ENCODE data around the gene NDUFS5. TPM values are rescaled to one million over a fixed set of nuclear protein-coding genes. Genes with fewer than 3 reads are reported as not detected.

NDUFS5 gene
- total RNA-seq, 1 donor from 2014 or later: 360 TPM

DNA sequence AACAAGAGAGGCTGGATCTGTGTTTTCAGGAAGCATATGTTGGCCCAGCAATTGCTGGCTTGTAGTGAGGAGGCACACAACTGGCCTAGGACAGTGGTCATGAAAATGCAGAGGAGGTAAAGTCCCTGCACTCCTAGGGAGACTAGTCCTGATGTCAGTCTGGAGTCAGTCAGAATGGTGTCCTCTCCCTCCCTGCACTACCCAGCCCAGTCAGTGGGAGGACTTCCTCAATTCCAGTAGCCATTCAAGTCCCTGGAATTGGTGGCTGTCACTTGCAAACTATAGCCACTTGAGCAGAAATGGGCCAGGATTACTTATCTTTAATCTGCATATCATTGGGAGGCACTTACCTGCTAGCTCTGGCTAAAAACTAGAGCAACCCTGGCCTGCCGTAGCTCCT, 18.6 kb downstream of the NDUFS5 start:
- H3K9me3 Mint-ChIP-seq (ENCODE audit: unreplicated experiment): no peaks in the 10 kb centered on the region
- H3K4me1 Mint-ChIP-seq (ENCODE audit: low read depth, unreplicated experiment): peaks cover 18% of the 10 kb centered on the region
- peaks cover 17% of the 10 kb centered on the region for H3K36me3 Mint-ChIP-seq (ENCODE audit: low read depth, unreplicated experiment)
- FAIRE-seq: no peak
- no peak overlapping the region for H3K4me3 ChIP-seq (ENCODE audit: insufficient read depth, low read depth, low read length)
- peaks cover 15% of the 10 kb centered on the region for H3K4me1 ChIP-seq (ENCODE audit: insufficient read depth, low read length)
- no peaks in the 10 kb centered on the region for H3K27me3 Mint-ChIP-seq (ENCODE audit: low read depth, unreplicated experiment)
- no peak overlapping the region for H2AFZ ChIP-seq (ENCODE audit: low read depth, low read length)
- H3K27me3 ChIP-seq (ENCODE audit: insufficient read depth, low read length): no peaks in the 10 kb centered on the region
- no peak overlapping the region for H3K27ac ChIP-seq (ENCODE audit: low read depth, low read length)
- DNase-seq (ENCODE audit: low read depth): no peak
- no peaks in the 10 kb centered on the region for H3K79me2 ChIP-seq (ENCODE audit: insufficient read depth, low read length)
- H3K4me3 Mint-ChIP-seq (ENCODE audit: unreplicated experiment): no peak overlapping the region
- TF ChIP-seq CTCF (IDR thresholded peaks at IDR 0.05; ENCODE audit: insufficient read depth, low read depth, low read length): no peak
- TF ChIP-seq EZH2 (IDR thresholded peaks at IDR 0.05; ENCODE audit: insufficient read depth, low read length): no peak
- no peaks in the 10 kb centered on the region for H3K36me3 ChIP-seq (ENCODE audit: insufficient read depth, low read length)
- no peaks in the 10 kb centered on the region for H4K20me1 ChIP-seq (ENCODE audit: insufficient read depth, low read length)
- no peak overlapping the region for H3K4me2 ChIP-seq (ENCODE audit: low read length)
- H3K9ac ChIP-seq (ENCODE audit: low read length): no peak overlapping the region
- no peak overlapping the region for H3K27ac Mint-ChIP-seq (ENCODE audit: unreplicated experiment)
- H3K9me3 ChIP-seq (ENCODE audit: insufficient read depth, low read depth, low read length): no peaks in the 10 kb centered on the region

GRCh38 chr1:39045231-39045630, 19.1 kb downstream of the NDUFS5 start:
- no peaks in the 10 kb centered on the region for H3K27me3 Mint-ChIP-seq (ENCODE audit: low read depth, unreplicated experiment)
- TF ChIP-seq CTCF (IDR thresholded peaks at IDR 0.05; ENCODE audit: insufficient read depth, low read depth, low read length) (no peak), EZH2 (IDR thresholded peaks at IDR 0.05; ENCODE audit: insufficient read depth, low read length) (no peak)
- peaks cover 17% of the 10 kb centered on the region for H3K36me3 Mint-ChIP-seq (ENCODE audit: low read depth, unreplicated experiment)
- FAIRE-seq (no peak), DNase-seq (ENCODE audit: low read depth) (no peak)
- no peak overlapping the region for H3K4me3 Mint-ChIP-seq (ENCODE audit: unreplicated experiment)
- Histone ChIP-seq H3K79me2 (ENCODE audit: insufficient read depth, low read length) (no peaks in the 10 kb centered on the region), H3K4me2 (ENCODE audit: low read length) (no peak overlapping the region), H3K4me3 (ENCODE audit: insufficient read depth, low read depth, low read length) (no peak overlapping the region), H2AFZ (ENCODE audit: low read depth, low read length) (no peak overlapping the region), H4K20me1 (ENCODE audit: insufficient read depth, low read length) (no peaks in the 10 kb centered on the region), H3K9me3 (ENCODE audit: insufficient read depth, low read depth, low read length) (no peaks in the 10 kb centered on the region), H3K9ac (ENCODE audit: low read length) (no peak overlapping the region), H3K4me1 (ENCODE audit: insufficient read depth, low read length) (peaks cover 15% of the 10 kb centered on the region), H3K36me3 (ENCODE audit: insufficient read depth, low read length) (no peaks in the 10 kb centered on the region), H3K27ac (ENCODE audit: low read depth, low read length) (no peak overlapping the region), H3K27me3 (ENCODE audit: insufficient read depth, low read length) (no peaks in the 10 kb centered on the region)
- no peaks in the 10 kb centered on the region for H3K9me3 Mint-ChIP-seq (ENCODE audit: unreplicated experiment)
- no peak overlapping the region for H3K27ac Mint-ChIP-seq (ENCODE audit: unreplicated experiment)
- peaks cover 18% of the 10 kb centered on the region for H3K4me1 Mint-ChIP-seq (ENCODE audit: low read depth, unreplicated experiment)

DNA sequence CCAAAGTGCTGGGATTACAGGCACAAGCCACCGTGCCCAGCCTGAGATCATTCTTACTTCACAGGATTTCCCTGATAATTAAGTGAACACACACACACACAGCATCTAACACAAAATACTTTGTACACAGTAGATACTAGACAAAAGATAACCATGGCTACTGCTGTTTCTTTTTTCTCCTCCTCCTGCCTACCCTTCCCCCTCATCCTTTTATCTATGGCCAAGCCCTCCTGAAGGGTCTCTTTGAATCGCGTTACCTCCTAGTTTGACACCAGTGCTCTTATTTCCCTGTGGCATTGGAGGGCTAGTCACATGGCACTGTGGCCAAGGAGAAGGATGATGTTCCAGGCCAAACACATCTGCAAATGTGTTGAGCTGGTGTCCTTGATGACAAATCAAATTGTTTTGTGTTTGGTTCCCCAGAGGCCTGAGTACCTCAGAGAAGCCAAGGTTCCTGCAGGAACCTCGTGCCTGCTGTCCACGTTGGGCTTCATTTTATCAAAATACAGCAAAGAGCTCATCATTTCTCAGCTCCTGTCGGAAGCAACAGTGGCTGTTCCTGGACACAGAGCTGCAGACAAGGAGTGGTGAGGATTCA, 20.6 kb downstream of the NDUFS5 start:
- peak overlapping the region; percentile 29 for H3K9ac ChIP-seq (ENCODE audit: low read length)
- FAIRE-seq: no peak
- peaks cover 18% of the 10 kb centered on the region for H3K4me1 Mint-ChIP-seq (ENCODE audit: low read depth, unreplicated experiment)
- no peaks in the 10 kb centered on the region for H3K27me3 Mint-ChIP-seq (ENCODE audit: low read depth, unreplicated experiment)
- peak overlapping the region; percentile 86 for H3K27ac Mint-ChIP-seq (ENCODE audit: unreplicated experiment)
- H3K36me3 Mint-ChIP-seq (ENCODE audit: low read depth, unreplicated experiment): peaks cover 17% of the 10 kb centered on the region
- no peaks in the 10 kb centered on the region for H4K20me1 ChIP-seq (ENCODE audit: insufficient read depth, low read length)
- no peak overlapping the region for H2AFZ ChIP-seq (ENCODE audit: low read depth, low read length)
- DNase-seq (ENCODE audit: low read depth): no peak
- no peaks in the 10 kb centered on the region for H3K9me3 ChIP-seq (ENCODE audit: insufficient read depth, low read depth, low read length)
- no peaks in the 10 kb centered on the region for H3K36me3 ChIP-seq (ENCODE audit: insufficient read depth, low read length)
- H3K79me2 ChIP-seq (ENCODE audit: insufficient read depth, low read length): no peaks in the 10 kb centered on the region
- peak overlapping the region; percentile 63 for H3K27ac ChIP-seq (ENCODE audit: low read depth, low read length)
- TF ChIP-seq CTCF (IDR thresholded peaks at IDR 0.05; ENCODE audit: insufficient read depth, low read depth, low read length): no peak
- peak overlapping the region; percentile 37 for H3K4me2 ChIP-seq (ENCODE audit: low read length)
- no peaks in the 10 kb centered on the region for H3K27me3 ChIP-seq (ENCODE audit: insufficient read depth, low read length)
- peaks cover 15% of the 10 kb centered on the region for H3K4me1 ChIP-seq (ENCODE audit: insufficient read depth, low read length)
- no peaks in the 10 kb centered on the region for H3K9me3 Mint-ChIP-seq (ENCODE audit: unreplicated experiment)
- peak overlapping the region; percentile 8 for H3K4me3 Mint-ChIP-seq (ENCODE audit: unreplicated experiment)
- no peak overlapping the region for H3K4me3 ChIP-seq (ENCODE audit: insufficient read depth, low read depth, low read length)
